ENCODE data around the gene SRMS.

DNA sequence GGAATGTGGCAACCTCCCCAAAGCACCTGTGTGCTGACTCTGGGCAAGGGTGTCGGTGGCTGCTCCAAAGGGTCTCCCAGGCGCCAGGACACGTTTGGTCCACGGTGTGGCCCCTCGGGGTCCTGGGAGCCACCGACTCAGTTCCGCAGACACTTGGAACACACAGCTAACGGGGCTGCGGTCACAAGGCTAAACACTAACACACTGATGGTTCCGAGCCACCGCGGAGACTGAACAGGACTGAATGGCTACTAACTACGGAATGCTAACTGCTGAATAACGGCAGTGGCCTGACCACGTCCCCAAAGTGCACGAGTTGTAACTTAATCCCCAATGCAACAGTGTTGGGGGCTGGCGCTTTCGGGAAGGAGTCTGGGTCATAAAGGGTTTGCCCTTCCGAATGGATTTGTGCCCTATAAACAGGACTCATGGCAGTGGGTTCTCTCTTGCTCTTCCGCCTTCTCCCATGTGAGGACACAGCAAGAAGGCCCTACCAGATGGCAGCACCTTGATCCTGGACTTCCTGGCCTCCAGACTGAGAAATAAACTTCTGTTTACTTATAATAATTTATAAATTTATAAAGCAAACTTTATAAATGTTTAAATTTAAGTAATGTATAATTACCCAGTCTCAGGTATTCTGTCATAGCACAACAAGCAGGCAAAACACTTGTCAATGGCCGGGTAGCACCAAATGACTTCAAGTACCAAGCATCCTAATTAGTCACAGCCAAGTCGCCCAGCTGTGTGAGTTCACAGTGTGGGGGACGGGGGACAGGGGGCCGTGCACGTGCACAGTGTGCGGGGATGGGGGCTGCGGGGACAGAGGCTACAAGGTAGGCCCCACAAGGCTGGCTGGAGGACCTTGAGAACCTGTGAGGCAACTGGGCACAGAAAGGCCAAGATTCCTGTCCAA, 46.4 kb downstream of the SRMS start:
- TF ChIP-seq POLR2A (IDR thresholded peaks at IDR 0.05) (no peak), CTCF (IDR thresholded peaks at IDR 0.05) (no peak)
